Activated CD4-positive, alpha-beta T cell treated with anti-CD3 and anti-CD28 coated beads, Interleukin-2, amount 50 U/mL, for 1 hour (primary cell): ENCODE data around the gene UBE3D.
"Not testable (repeated sequence)": the region's sequence is repeated elsewhere in the genome, so short reads cannot be mapped to it uniquely, and the experiment has no call there.

Experiments
- DNase-seq: peaks from one replicate; pipeline ENCODE4 v3.0.0-alpha.2; 2020

The UBE3D gene

DNA sequence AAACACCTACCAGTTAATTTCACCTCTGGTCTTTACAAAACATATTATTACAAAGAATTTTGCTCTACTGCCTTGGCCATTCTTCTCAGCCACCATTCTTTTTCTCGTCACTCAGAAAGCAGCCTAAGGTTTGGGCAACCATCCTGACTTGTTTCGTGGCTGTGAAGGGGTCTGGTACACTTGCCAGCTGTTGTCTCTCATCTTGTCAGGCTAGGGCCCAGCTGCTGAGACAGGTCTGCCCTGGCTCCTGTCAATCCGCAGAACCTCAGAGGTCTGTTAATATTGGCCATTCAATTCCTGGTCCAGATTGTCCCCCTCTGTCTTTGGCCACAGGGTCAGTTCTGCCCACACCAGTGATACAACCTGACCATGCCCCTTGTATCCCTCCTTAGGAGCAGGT lies 197.7 kb downstream of the UBE3D start:
- no peak for DNase-seq

DNA sequence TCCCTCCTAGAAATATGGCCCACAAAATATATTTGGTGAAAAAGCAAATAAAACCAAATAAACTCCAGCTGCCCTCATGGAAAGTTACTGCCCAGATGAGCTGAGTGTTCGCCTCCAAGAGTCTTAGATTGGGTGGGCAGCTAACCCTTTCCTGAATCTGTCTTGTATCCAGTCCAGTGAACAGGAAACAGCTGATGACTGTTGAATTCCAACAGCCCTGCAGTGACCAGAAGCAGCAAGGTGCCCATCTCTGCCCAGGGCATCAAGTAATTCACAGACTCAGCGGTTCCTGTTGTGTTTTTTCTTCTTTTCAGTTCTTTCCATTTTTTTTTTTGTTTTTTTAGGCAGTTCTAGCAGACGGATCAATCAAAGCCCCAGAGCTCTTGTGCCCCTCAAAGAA lies 199.2 kb downstream of the UBE3D start:
- no peak for DNase-seq

DNA sequence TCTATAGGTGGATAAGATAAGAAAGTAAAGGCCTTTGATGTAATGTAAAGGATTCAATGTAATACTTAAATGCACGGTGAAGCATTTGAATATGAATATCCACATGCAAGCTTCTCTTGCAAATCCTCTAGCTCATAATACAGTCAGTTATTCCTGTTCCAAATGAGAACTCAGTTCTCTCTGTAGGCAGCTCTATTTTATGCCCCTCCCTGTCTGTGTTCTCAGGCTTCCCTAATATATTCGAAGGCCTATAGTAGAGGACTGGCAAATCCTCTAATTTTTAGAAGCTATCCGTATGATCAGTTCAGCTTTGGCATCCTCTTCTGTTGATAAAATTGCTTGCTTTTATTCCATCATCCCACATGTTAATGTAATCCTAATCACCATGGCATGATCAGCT lies 200.2 kb downstream of the UBE3D start:
- DNase-seq, result no peak

DNA sequence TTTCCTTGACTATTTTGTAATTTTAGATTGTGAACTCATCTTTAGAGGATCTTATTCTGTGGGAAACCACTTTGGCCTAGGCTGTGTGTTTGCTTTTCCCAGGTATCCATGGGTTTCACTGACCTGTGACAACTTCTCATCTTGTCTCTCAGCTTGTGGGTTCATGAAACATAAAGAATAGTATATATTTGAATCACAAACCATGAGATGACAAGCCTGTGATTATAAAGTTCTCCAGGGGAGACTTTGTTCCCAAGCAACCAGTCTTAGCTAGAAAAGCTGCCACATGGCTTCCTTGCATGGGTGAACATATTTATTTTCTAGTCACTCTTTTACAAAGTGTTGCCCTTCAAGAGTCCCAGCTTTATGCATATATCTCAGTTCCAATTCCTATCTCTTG lies 201.9 kb downstream of the UBE3D start:
- no peak for DNase-seq

DNA sequence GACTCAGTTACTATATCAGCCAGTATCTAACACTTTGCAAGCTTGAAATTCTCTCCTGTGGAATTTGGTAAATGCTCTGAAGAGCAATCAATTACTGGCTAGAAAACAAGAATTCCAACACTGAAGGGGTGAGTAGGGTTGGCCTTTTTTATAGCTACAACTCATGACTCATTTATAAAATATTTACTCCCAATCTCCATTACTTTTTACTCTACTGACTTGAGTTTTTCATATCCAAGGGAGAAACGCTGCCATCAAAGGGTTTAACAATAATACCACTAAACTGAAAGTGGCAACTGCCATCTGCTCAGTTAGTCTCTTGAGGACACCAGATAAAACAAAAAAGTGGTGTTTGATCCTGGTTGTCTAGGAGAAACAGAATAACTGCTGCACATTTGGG lies 203.1 kb downstream of the UBE3D start:
- DNase-seq, result no peak

GRCh38 chr6:82861121-82861520 lies 204.5 kb downstream of the UBE3D start:
- no peak for DNase-seq

DNA sequence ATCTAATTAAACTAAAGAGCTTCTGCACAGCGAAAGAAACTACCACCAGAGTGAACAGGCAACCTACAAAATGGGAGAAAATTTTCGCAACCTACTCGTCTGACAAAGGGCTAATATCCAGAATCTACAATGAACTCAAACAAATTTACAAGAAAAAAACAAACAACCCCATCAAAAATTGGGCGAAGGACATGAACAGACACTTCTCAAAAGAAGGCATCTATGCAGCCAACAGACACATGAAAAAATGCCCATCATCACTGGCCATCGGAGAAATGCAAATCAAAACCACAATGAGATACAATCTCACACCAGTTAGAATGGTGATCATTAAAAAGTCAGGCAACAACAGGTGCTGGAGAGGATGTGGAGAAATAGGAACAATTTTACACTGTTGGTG lies 209.6 kb downstream of the UBE3D start:
- not testable (repeated sequence) for DNase-seq

DNA sequence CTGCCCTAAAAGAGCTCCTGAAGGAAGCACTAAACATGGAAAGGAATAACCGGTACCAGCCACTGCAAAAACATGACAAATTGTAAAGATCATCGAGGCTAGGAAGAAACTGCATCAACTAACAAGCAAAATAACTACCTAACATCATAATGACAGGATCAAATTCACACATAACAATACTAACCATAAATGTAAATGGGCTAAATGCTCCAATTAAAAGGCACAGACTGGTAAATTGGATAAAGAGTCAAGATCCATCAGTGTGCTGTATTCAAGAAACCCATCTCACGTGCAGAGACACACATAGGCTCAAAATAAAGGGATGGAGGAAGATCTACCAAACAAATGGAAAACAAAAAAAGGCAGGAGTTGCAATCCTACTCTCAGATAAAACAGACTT lies 212.7 kb downstream of the UBE3D start:
- not testable (repeated sequence) for DNase-seq

DNA sequence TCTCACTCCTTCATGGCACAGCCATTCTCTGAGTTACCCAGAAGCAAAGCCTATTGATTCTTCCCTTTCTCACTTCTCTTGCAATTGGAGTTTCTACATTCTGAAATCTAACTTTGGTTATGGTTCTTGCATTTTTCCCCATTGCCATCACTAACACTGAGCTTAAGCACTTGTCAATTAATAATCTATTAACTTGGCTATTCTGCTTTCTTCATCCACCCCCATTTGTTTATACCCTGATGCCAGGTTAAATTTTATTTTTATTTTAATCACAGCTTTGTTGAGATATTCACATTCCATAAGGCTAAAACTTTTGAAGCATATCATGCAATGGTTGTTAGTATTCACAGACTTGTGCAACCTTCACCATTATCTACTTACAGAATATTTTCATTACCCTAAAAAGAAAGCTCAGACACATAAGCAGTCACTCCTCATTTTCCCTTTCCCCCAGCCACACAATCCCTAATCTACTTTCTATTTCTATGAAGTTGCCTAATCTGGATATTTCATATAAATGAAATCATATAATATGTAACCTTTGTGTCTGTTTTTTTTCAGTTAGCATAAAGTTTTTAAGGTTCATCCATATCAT lies 222.3 kb downstream of the UBE3D start:
- no peak for DNase-seq

- no peak for DNase-seq
Measured at GRCh38 chr6:82842721-82843120, 222.9 kb downstream of the UBE3D start.
